Activated naive CD8-positive, alpha-beta T cell treated with anti-CD3 and anti-CD28 coated beads, Interleukin-2, amount 50 U/mL, for 24 hours (primary cell): Measurements from ENCODE around the gene CNTNAP2.

Source experiments
- ATAC-seq: fragments of 150-1000 bp; cut with Tn5 transposase; one replicate; pipeline ENCODE4 v1.10.0; 2021
- DNase-seq: peaks from one replicate; pipeline ENCODE4 v3.0.0; 2021
- H3K27ac Mint-ChIP-seq: one replicate; pipeline ENCODE4 v1.8.0; 2021; ENCODE audit warnings: mild to moderate bottlenecking, mixed read lengths
- H3K27me3 Mint-ChIP-seq: one replicate; pipeline ENCODE4 v1.8.0; 2021; ENCODE audit warnings: mixed read lengths
- H3K36me3 Mint-ChIP-seq: one replicate; pipeline ENCODE4 v1.8.0; 2021; ENCODE audit warnings: low read depth, mixed read lengths
- H3K4me1 Mint-ChIP-seq: one replicate; pipeline ENCODE4 v1.8.0; 2021; ENCODE audit warnings: mixed read lengths
- H3K4me3 Mint-ChIP-seq: one replicate; pipeline ENCODE4 v1.8.0; 2021; ENCODE audit warnings: mild to moderate bottlenecking, moderate library complexity, mixed read lengths
- H3K9me3 Mint-ChIP-seq: one replicate; pipeline ENCODE4 v1.8.0; 2021; ENCODE audit warnings: mixed read lengths

CNTNAP2 gene

GRCh38 chr7:148380596-148381419 lies 2264.2 kb downstream of the CNTNAP2 start:
- Mint-ChIP-seq H3K4me1 (no peaks in the 10 kb centered on the region), H3K27me3 (no peaks in the 10 kb centered on the region), H3K9me3 (no peaks in the 10 kb centered on the region), H3K4me3 (no peak overlapping the region), H3K27ac (no peak overlapping the region), H3K36me3 (no peaks in the 10 kb centered on the region)
- DNase-seq (no peak), ATAC-seq (no peak)

- H3K36me3 Mint-ChIP-seq, result no peaks in the 10 kb centered on the region
- no peak overlapping the region for H3K4me3 Mint-ChIP-seq
- no peaks in the 10 kb centered on the region for H3K27me3 Mint-ChIP-seq
- DNase-seq (no peak), ATAC-seq (no peak)
- H3K9me3 Mint-ChIP-seq, result no peaks in the 10 kb centered on the region
- H3K4me1 Mint-ChIP-seq, result no peaks in the 10 kb centered on the region
- H3K27ac Mint-ChIP-seq, result no peak overlapping the region
Observed at GRCh38 chr7:148382596-148382995, 2266.0 kb downstream of the CNTNAP2 start.

- no peak overlapping the region for H3K27ac Mint-ChIP-seq
- DNase-seq (no peak), ATAC-seq (no peak)
- no peaks in the 10 kb centered on the region for H3K4me1 Mint-ChIP-seq
- no peak overlapping the region for H3K4me3 Mint-ChIP-seq
- no peaks in the 10 kb centered on the region for H3K9me3 Mint-ChIP-seq
- H3K27me3 Mint-ChIP-seq, result no peaks in the 10 kb centered on the region
- no peaks in the 10 kb centered on the region for H3K36me3 Mint-ChIP-seq
Observed at GRCh38 chr7:148383651-148384050, 2267.1 kb downstream of the CNTNAP2 start.

- H3K27me3 Mint-ChIP-seq, result no peaks in the 10 kb centered on the region
- peaks cover 8% of the 10 kb centered on the region for H3K9me3 Mint-ChIP-seq
- no peaks in the 10 kb centered on the region for H3K36me3 Mint-ChIP-seq
- no peak overlapping the region for H3K27ac Mint-ChIP-seq
- H3K4me1 Mint-ChIP-seq, result no peaks in the 10 kb centered on the region
- no peak for ATAC-seq
- DNase-seq, result no peak
- no peak overlapping the region for H3K4me3 Mint-ChIP-seq
Observed at GRCh38 chr7:148385009-148385682, 2268.5 kb downstream of the CNTNAP2 start.

- no peak overlapping the region for H3K4me3 Mint-ChIP-seq
- peaks cover 8% of the 10 kb centered on the region for H3K9me3 Mint-ChIP-seq
- no peak for DNase-seq
- peaks cover 2% of the 10 kb centered on the region for H3K27me3 Mint-ChIP-seq
- ATAC-seq, result no peak
- no peaks in the 10 kb centered on the region for H3K4me1 Mint-ChIP-seq
- no peak overlapping the region for H3K27ac Mint-ChIP-seq
- H3K36me3 Mint-ChIP-seq, result no peaks in the 10 kb centered on the region
Observed at GRCh38 chr7:148390381-148390780, 2273.8 kb downstream of the CNTNAP2 start.

- DNase-seq, result no peak
- Mint-ChIP-seq H3K36me3 (no peaks in the 10 kb centered on the region), H3K9me3 (peaks cover 8% of the 10 kb centered on the region), H3K4me3 (no peak overlapping the region), H3K27me3 (peaks cover 13% of the 10 kb centered on the region), H3K4me1 (no peaks in the 10 kb centered on the region), H3K27ac (no peak overlapping the region)
- no peak for ATAC-seq
Observed at GRCh38 chr7:148391591-148391990, 2275.0 kb downstream of the CNTNAP2 start.

GRCh38 chr7:148394582-148394981 lies 2278.0 kb downstream of the CNTNAP2 start:
- no peak overlapping the region for H3K4me3 Mint-ChIP-seq
- H3K27me3 Mint-ChIP-seq, result peaks cover 24% of the 10 kb centered on the region
- ATAC-seq, result no peak
- no peak for DNase-seq
- H3K27ac Mint-ChIP-seq, result no peak overlapping the region
- no peaks in the 10 kb centered on the region for H3K4me1 Mint-ChIP-seq
- H3K36me3 Mint-ChIP-seq, result no peaks in the 10 kb centered on the region
- H3K9me3 Mint-ChIP-seq, result peaks cover under 1% of the 10 kb centered on the region

GRCh38 chr7:148395352-148395811 lies 2278.8 kb downstream of the CNTNAP2 start:
- no peaks in the 10 kb centered on the region for H3K9me3 Mint-ChIP-seq
- H3K4me3 Mint-ChIP-seq, result no peak overlapping the region
- no peak overlapping the region for H3K27ac Mint-ChIP-seq
- H3K27me3 Mint-ChIP-seq, result peaks cover 28% of the 10 kb centered on the region
- no peak for ATAC-seq
- H3K4me1 Mint-ChIP-seq, result no peaks in the 10 kb centered on the region
- H3K36me3 Mint-ChIP-seq, result no peaks in the 10 kb centered on the region
- no peak for DNase-seq

- H3K4me3 Mint-ChIP-seq, result no peak overlapping the region
- no peaks in the 10 kb centered on the region for H3K36me3 Mint-ChIP-seq
- no peak for ATAC-seq
- H3K4me1 Mint-ChIP-seq, result no peaks in the 10 kb centered on the region
- H3K9me3 Mint-ChIP-seq, result no peaks in the 10 kb centered on the region
- DNase-seq, result no peak
- peaks cover 30% of the 10 kb centered on the region for H3K27me3 Mint-ChIP-seq
- H3K27ac Mint-ChIP-seq, result no peak overlapping the region
Observed at GRCh38 chr7:148395990-148396716, 2279.6 kb downstream of the CNTNAP2 start.

GRCh38 chr7:148397056-148397455 lies 2280.5 kb downstream of the CNTNAP2 start:
- H3K4me1 Mint-ChIP-seq, result no peaks in the 10 kb centered on the region
- DNase-seq (no peak), ATAC-seq (no peak)
- H3K27ac Mint-ChIP-seq, result no peak overlapping the region
- H3K27me3 Mint-ChIP-seq, result peaks cover 34% of the 10 kb centered on the region
- H3K36me3 Mint-ChIP-seq, result no peaks in the 10 kb centered on the region
- no peaks in the 10 kb centered on the region for H3K9me3 Mint-ChIP-seq
- H3K4me3 Mint-ChIP-seq, result no peak overlapping the region

- no peaks in the 10 kb centered on the region for H3K9me3 Mint-ChIP-seq
- no peak overlapping the region for H3K27ac Mint-ChIP-seq
- no peaks in the 10 kb centered on the region for H3K4me1 Mint-ChIP-seq
- ATAC-seq (no peak), DNase-seq (no peak)
- H3K4me3 Mint-ChIP-seq, result no peak overlapping the region
- peaks cover 34% of the 10 kb centered on the region for H3K27me3 Mint-ChIP-seq
- no peaks in the 10 kb centered on the region for H3K36me3 Mint-ChIP-seq
Observed at GRCh38 chr7:148397551-148397950, 2280.9 kb downstream of the CNTNAP2 start.

GRCh38 chr7:148397985-148398384 lies 2281.4 kb downstream of the CNTNAP2 start:
- Mint-ChIP-seq H3K27ac (no peak overlapping the region), H3K4me3 (no peak overlapping the region), H3K27me3 (peaks cover 34% of the 10 kb centered on the region), H3K4me1 (no peaks in the 10 kb centered on the region), H3K9me3 (no peaks in the 10 kb centered on the region), H3K36me3 (no peaks in the 10 kb centered on the region)
- DNase-seq, result no peak
- ATAC-seq, result no peak

- Mint-ChIP-seq H3K9me3 (no peaks in the 10 kb centered on the region), H3K27ac (no peak overlapping the region), H3K36me3 (no peaks in the 10 kb centered on the region), H3K4me3 (no peak overlapping the region), H3K27me3 (peaks cover 34% of the 10 kb centered on the region), H3K4me1 (no peaks in the 10 kb centered on the region)
- no peak for ATAC-seq
- DNase-seq, result no peak
Observed at GRCh38 chr7:148398844-148399365, 2282.3 kb downstream of the CNTNAP2 start.

GRCh38 chr7:148400101-148400500 lies 2283.5 kb downstream of the CNTNAP2 start:
- Mint-ChIP-seq H3K4me1 (no peaks in the 10 kb centered on the region), H3K27ac (no peak overlapping the region), H3K9me3 (no peaks in the 10 kb centered on the region), H3K4me3 (no peak overlapping the region), H3K36me3 (no peaks in the 10 kb centered on the region), H3K27me3 (peaks cover 37% of the 10 kb centered on the region)
- ATAC-seq, result no peak
- DNase-seq, result no peak
